D721Med (cell line): ENCODE results near the gene SLC39A11.

Source experiments
- DNase-seq: peaks from one replicate; pipeline ENCODE4 v3.0.0; 2011; ENCODE audit warnings: low spot score; ENCODE audit not compliant: insufficient read length
- FAIRE-seq: peaks from 2 replicates; lab custom pipeline; 2011; peaks lifted over from hg19 to GRCh38; lab: Jason Lieb, UNC
- TF ChIP-seq, protein P1 (sequence below): IDR thresholded peaks from 2 replicates; pipeline ENCODE4 v1.5.1; 2012; ENCODE audit warnings: mild to moderate bottlenecking, control low read depth; ENCODE audit not compliant: insufficient read depth; ENCODE audit errors: missing control alignments

The SLC39A11 gene

DNA sequence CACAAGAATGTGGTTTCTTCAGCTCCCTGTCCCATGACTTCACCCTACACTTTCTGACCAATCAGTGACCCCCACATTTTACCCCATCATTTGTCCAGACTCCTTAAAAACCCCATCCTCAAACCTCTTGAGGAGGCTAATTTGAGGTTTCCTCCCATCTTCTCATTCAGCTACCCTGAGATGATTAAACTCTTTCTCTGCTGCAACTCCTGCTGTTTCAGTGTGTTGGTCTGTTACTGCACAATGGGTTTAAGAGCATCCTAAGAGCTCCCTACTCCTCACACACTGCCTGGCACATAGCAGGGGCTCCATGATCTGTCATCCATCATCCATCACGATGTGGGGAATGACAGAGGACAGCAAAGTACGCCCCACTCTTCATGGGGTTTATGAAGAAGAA lies 212.6 kb downstream of the SLC39A11 start:
- no peak for FAIRE-seq
- no peak for DNase-seq
- TF ChIP-seq, protein P1, sequence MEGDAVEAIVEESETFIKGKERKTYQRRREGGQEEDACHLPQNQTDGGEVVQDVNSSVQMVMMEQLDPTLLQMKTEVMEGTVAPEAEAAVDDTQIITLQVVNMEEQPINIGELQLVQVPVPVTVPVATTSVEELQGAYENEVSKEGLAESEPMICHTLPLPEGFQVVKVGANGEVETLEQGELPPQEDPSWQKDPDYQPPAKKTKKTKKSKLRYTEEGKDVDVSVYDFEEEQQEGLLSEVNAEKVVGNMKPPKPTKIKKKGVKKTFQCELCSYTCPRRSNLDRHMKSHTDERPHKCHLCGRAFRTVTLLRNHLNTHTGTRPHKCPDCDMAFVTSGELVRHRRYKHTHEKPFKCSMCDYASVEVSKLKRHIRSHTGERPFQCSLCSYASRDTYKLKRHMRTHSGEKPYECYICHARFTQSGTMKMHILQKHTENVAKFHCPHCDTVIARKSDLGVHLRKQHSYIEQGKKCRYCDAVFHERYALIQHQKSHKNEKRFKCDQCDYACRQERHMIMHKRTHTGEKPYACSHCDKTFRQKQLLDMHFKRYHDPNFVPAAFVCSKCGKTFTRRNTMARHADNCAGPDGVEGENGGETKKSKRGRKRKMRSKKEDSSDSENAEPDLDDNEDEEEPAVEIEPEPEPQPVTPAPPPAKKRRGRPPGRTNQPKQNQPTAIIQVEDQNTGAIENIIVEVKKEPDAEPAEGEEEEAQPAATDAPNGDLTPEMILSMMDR: no peak

DNA sequence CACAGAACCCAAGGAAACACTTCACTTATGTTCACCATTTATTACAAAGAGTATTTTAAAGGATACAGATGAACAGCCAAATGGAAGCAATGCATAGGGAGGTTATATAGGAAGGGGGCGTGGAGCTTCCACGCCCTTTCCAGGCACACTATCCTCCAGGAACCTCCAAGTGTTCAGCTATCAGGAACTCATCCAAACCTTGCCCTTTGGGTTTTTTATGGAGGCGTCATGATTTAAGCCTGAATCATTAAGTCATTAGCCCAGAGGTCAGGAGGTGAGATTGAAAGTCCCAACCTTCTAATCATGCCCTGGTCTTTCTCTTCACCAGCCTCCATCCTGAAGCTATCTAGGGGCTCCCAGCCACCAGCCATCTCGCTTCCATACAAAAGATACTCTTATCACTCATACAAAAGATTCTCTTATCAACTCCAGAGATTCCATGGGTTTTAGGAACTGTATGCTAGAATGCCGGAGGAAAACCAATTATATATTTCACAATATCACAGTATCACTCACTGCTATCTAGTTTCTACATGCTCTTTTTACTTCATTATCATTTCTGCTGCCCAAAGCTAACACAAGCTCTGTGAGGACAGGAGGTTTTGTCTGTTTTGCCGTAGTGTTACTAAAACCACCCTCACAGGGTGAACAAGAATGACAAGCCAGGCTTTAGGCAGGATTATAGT lies 213.4 kb downstream of the SLC39A11 start:
- DNase-seq: no peak
- no peak for FAIRE-seq
- TF ChIP-seq, protein P1: no peak

DNA sequence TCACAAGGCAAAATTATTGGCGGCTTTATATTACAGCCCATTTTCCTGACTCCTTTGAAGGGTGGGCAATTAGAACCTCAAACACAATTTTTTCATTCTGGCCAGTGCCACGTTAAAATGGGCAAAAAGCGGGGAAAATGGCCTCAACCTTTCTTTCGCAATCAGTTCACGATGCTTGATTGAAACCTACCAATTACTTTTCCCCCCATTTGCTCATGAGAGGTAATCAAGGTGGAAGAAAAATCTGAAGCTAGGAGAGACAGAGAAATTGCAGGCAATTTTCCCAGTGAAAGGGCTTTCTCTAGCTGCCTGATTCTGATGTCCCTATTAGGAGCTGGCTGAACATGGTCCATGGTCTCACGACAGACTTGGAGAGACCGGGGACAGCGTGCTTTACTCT lies 215.1 kb downstream of the SLC39A11 start:
- DNase-seq: no peak
- FAIRE-seq: no peak
- TF ChIP-seq, protein P1: no peak

DNA sequence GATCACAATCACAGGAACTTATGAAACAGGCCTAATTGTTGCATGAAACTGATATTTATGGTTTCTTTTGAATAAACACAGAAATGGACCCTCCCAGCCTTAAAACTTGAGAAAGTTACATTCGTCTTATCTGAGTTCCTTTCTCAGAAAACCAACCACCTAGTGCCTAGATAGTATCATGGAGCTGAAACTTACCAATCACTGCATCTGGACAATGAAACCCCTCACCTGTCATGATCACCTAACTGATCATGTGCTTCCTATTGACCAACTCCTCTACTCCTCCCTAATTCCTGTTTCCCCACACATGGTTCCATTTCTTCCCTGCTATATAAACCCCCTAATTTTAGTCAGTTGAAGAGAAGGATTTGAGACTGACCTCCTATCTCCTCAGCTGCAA lies 216.1 kb downstream of the SLC39A11 start:
- no peak for DNase-seq
- TF ChIP-seq, protein P1: no peak
- FAIRE-seq: no peak

DNA sequence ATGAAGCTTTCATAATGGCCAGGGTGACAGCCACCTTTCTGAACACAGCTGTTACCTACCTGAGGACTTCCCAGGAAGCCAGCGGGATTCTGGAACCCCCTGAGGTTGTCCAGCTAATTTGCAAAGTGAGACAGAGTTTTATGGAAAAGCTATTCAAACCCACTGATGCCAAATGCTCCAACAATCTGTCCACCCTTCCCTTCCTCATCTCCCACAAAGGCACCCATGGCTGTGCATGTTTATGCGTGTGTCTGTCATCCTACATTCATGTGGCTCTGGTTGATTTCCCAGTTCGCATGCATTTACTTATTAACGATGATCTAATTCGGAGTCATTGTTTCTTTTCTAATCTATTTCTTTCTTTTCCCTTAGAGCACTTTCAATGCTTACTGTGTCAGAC lies 217.1 kb downstream of the SLC39A11 start:
- FAIRE-seq (no peak), DNase-seq (no peak)
- TF ChIP-seq, protein P1: no peak

DNA sequence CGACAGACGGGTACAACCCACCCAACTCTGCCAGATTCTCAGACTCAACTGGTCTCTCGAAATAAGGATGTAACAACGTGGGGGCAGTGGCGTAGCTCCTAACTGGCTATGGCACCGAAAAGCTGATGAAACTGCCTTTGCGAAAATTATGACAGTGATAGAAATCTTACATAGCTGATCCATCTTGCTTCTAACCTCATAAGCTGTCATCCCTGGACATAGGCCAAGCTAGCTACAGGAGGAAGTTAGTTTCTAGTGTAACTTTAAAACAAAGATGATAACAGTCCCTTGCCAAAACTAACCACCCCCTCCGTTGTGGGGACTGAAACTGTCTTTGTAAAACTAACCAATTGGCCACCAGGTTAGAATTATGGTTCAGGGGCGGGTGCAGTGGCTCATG lies 220.1 kb downstream of the SLC39A11 start:
- TF ChIP-seq, protein P1: no peak
- DNase-seq: no peak
- no peak for FAIRE-seq

DNA sequence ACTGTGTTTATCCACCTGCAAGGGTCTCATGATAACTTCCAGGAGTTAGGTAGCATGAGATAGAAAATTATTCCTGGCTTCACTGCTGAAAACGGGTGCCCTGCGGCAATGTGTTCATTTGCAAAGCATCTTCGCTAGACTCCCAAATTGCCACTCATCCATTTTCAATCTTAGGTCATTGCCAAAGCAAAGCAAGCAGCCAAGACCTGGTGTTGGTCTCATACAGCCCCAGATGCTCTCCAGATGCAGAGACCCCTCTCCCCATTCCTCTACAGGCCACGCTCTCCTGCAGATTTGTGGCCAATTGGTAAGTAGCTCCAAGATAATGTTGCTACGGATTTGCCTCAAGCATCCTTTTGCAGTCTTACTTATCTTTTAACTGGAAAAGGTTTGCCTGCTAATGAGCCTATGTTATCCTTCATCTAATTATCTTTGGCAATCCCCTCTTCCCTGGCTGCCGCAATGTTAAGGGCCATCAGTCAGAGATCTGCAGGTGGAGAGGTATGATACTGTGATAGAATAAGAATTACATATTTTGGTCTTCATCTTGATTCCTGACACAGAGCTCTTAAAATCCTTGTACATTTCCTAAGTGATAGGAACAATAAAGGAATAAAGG lies 222.0 kb downstream of the SLC39A11 start:
- TF ChIP-seq, protein P1: no peak
- FAIRE-seq: peak; percentile 25
- DNase-seq: no peak
